CD4-positive, alpha-beta T cell treated with Interleukin-4 for 4 hours (primary cell): ENCODE measurements around the gene TOMM34.

Experiments
- DNase-seq: peaks from one replicate; pipeline ENCODE4 v3.0.0-alpha.2; 2020

The TOMM34 gene

GRCh38 chr20:44924541-44924940 is 35.7 kb downstream of the TOMM34 start:
- DNase-seq: no peak

- DNase-seq: no peak
These were observed 38.8 kb downstream of the TOMM34 start for GRCh38 chr20:44921447-44921846.

GRCh38 chr20:44918761-44919160 is 41.4 kb downstream of the TOMM34 start:
- no peak for DNase-seq

GRCh38 chr20:44918342-44918741 is 41.9 kb downstream of the TOMM34 start:
- no peak for DNase-seq

- DNase-seq: no peak
These were observed 42.8 kb downstream of the TOMM34 start for GRCh38 chr20:44917399-44917798.

GRCh38 chr20:44916586-44916985 is 43.6 kb downstream of the TOMM34 start:
- no peak for DNase-seq

- no peak for DNase-seq
These were observed 45.3 kb downstream of the TOMM34 start for GRCh38 chr20:44914924-44915323.

- no peak for DNase-seq
These were observed 48.0 kb downstream of the TOMM34 start for GRCh38 chr20:44912189-44912588.

- peak; percentile 35 for DNase-seq
These were observed 48.8 kb downstream of the TOMM34 start for GRCh38 chr20:44911264-44911921.

- no peak for DNase-seq
These were observed 49.4 kb downstream of the TOMM34 start for GRCh38 chr20:44910690-44911262.

- peak; percentile 63 for DNase-seq
These were observed 50.1 kb downstream of the TOMM34 start, which contains the start of gene PABPC1L for GRCh38 chr20:44909872-44910689. Gene PABPC1L (plus strand): TSS chr20:44910060. CDS start chr20:44910144, 84 bp downstream.

GRCh38 chr20:44908987-44909871 is 51.0 kb downstream of the TOMM34 start:
- DNase-seq: no peak

- no peak for DNase-seq
These were observed 55.8 kb downstream of the TOMM34 start for GRCh38 chr20:44904377-44904776.

GRCh38 chr20:44901974-44902373 is 58.2 kb downstream of the TOMM34 start:
- no peak for DNase-seq

GRCh38 chr20:44900231-44900854 is 59.9 kb downstream of the TOMM34 start:
- no peak for DNase-seq

- DNase-seq: no peak
These were observed 63.1 kb downstream of the TOMM34 start for GRCh38 chr20:44897133-44897532.

GRCh38 chr20:44896583-44896982 is 63.6 kb downstream of the TOMM34 start:
- no peak for DNase-seq

- DNase-seq: no peak
These were observed 65.2 kb downstream of the TOMM34 start for GRCh38 chr20:44894959-44895358.
